Mucosa of stomach (tissue), 1 donor: Measurements from ENCODE around the gene PITX2.

Source experiments
- H3K27me3 ChIP-seq: one replicate; pipeline ENCODE4 v1.7.0; 2013; ENCODE audit warnings: mild to moderate bottlenecking, low read length; ENCODE audit not compliant: control insufficient read depth, insufficient read depth
- H3K36me3 ChIP-seq: one replicate; pipeline ENCODE4 v1.7.0; 2013; ENCODE audit warnings: low read length; ENCODE audit not compliant: control insufficient read depth, insufficient read depth
- H3K4me1 ChIP-seq: one replicate; pipeline ENCODE4 v1.7.0; 2013; ENCODE audit warnings: mild to moderate bottlenecking, low read length; ENCODE audit not compliant: control insufficient read depth, insufficient read depth
- H3K4me3 ChIP-seq: one replicate; pipeline ENCODE4 v1.7.0; 2013; ENCODE audit warnings: low read length
- H3K9ac ChIP-seq: one replicate; pipeline ENCODE4 v1.7.0; 2013; ENCODE audit warnings: mild to moderate bottlenecking, low read length, moderate library complexity
- H3K9me3 ChIP-seq: one replicate; pipeline ENCODE4 v1.7.0; 2013; ENCODE audit warnings: mild to moderate bottlenecking, low read length, moderate library complexity; ENCODE audit not compliant: control insufficient read depth
- donor health status: Pancreatic carcinoma.

The PITX2 gene

GRCh38 chr4:110618581-110619462 lies 4.1 kb downstream of the PITX2 start:
- no peaks in the 10 kb centered on the region for H3K36me3 ChIP-seq
- peaks cover 28% of the 10 kb centered on the region for H3K4me1 ChIP-seq
- H3K9ac ChIP-seq: no peak overlapping the region
- H3K4me3 ChIP-seq: no peak overlapping the region
- no peaks in the 10 kb centered on the region for H3K9me3 ChIP-seq
- H3K27me3 ChIP-seq: peaks cover 97% of the 10 kb centered on the region

GRCh38 chr4:110617646-110618580 lies 5.0 kb downstream of the PITX2 start:
- Histone ChIP-seq H3K4me1 (peaks cover 22% of the 10 kb centered on the region), H3K4me3 (no peak overlapping the region)

GRCh38 chr4:110617075-110617640 lies 5.7 kb downstream of the PITX2 start:
- Histone ChIP-seq H3K9ac (no peak overlapping the region), H3K27me3 (peaks cover 97% of the 10 kb centered on the region), H3K36me3 (no peaks in the 10 kb centered on the region), H3K4me1 (peaks cover 17% of the 10 kb centered on the region), H3K9me3 (no peaks in the 10 kb centered on the region), H3K4me3 (no peak overlapping the region)

More at GRCh38 chr4:110617646-110618580, 5.0 kb downstream of the PITX2 start:
- Histone ChIP-seq H3K9me3 (no peaks in the 10 kb centered on the region), H3K27me3 (peaks cover 97% of the 10 kb centered on the region), H3K36me3 (no peaks in the 10 kb centered on the region), H3K9ac (no peak overlapping the region)

GRCh38 chr4:110616238-110617074 lies 6.4 kb downstream of the PITX2 start:
- Histone ChIP-seq H3K9me3 (no peaks in the 10 kb centered on the region), H3K36me3 (no peaks in the 10 kb centered on the region), H3K27me3 (peaks cover 97% of the 10 kb centered on the region), H3K4me3 (no peak overlapping the region), H3K4me1 (peaks cover 14% of the 10 kb centered on the region), H3K9ac (no peak overlapping the region)

- Histone ChIP-seq H3K9ac (no peak overlapping the region), H3K4me3 (no peak overlapping the region), H3K4me1 (peaks cover 14% of the 10 kb centered on the region), H3K9me3 (no peaks in the 10 kb centered on the region), H3K36me3 (no peaks in the 10 kb centered on the region), H3K27me3 (peaks cover 97% of the 10 kb centered on the region)
These were observed 7.3 kb downstream of the PITX2 start for GRCh38 chr4:110615353-110616237.

- Histone ChIP-seq H3K9me3 (no peaks in the 10 kb centered on the region), H3K27me3 (peaks cover 96% of the 10 kb centered on the region), H3K4me1 (peaks cover 11% of the 10 kb centered on the region), H3K36me3 (no peaks in the 10 kb centered on the region), H3K4me3 (no peak overlapping the region), H3K9ac (no peak overlapping the region)
These were observed 7.9 kb downstream of the PITX2 start for GRCh38 chr4:110614976-110615352.

GRCh38 chr4:110614173-110614963 lies 8.5 kb downstream of the PITX2 start:
- Histone ChIP-seq H3K9me3 (no peaks in the 10 kb centered on the region), H3K36me3 (no peaks in the 10 kb centered on the region), H3K27me3 (peaks cover 93% of the 10 kb centered on the region), H3K4me3 (no peak overlapping the region), H3K4me1 (peaks cover 11% of the 10 kb centered on the region), H3K9ac (no peak overlapping the region)

- Histone ChIP-seq H3K4me3 (no peak overlapping the region), H3K4me1 (peaks cover 11% of the 10 kb centered on the region)
These were observed 9.1 kb downstream of the PITX2 start for GRCh38 chr4:110613745-110614144.

GRCh38 chr4:110612631-110613269 lies 10.1 kb downstream of the PITX2 start:
- Histone ChIP-seq H3K4me1 (peaks cover 11% of the 10 kb centered on the region), H3K9me3 (no peaks in the 10 kb centered on the region), H3K36me3 (no peaks in the 10 kb centered on the region), H3K4me3 (no peak overlapping the region), H3K27me3 (peaks cover 80% of the 10 kb centered on the region), H3K9ac (no peak overlapping the region)

More at GRCh38 chr4:110613745-110614144, 9.1 kb downstream of the PITX2 start:
- no peak overlapping the region for H3K9ac ChIP-seq
- H3K9me3 ChIP-seq: no peaks in the 10 kb centered on the region
- peaks cover 90% of the 10 kb centered on the region for H3K27me3 ChIP-seq
- H3K36me3 ChIP-seq: no peaks in the 10 kb centered on the region

GRCh38 chr4:110611968-110612447 lies 10.9 kb downstream of the PITX2 start:
- peaks cover 11% of the 10 kb centered on the region for H3K4me1 ChIP-seq
- H3K36me3 ChIP-seq: no peaks in the 10 kb centered on the region
- no peak overlapping the region for H3K4me3 ChIP-seq
- no peaks in the 10 kb centered on the region for H3K9me3 ChIP-seq
- peaks cover 75% of the 10 kb centered on the region for H3K27me3 ChIP-seq
- no peak overlapping the region for H3K9ac ChIP-seq
